CD4-positive, alpha-beta T cell treated with Interleukin-10 for 1 hour (primary cell): ENCODE measurements around the gene POPDC3.
"Not testable (repeated sequence)": the region's sequence is repeated elsewhere in the genome, so short reads cannot be mapped to it uniquely, and the experiment has no call there.

ENCODE experiments used
- DNase-seq: peaks from one replicate; pipeline ENCODE4 v3.0.0-alpha.2; 2020

POPDC3 gene

GRCh38 chr6:105194591-105194990, 14.8 kb upstream of the POPDC3 start:
- no peak for DNase-seq

GRCh38 chr6:105194106-105194505, 14.3 kb upstream of the POPDC3 start:
- no peak for DNase-seq

- DNase-seq = no peak
Observed at GRCh38 chr6:105193647-105194046, 13.8 kb upstream of the POPDC3 start.

GRCh38 chr6:105192707-105193465, 13.1 kb upstream of the POPDC3 start:
- DNase-seq = no peak

- no peak for DNase-seq
Observed at GRCh38 chr6:105191351-105191750, 11.5 kb upstream of the POPDC3 start.

- DNase-seq = no peak
Observed at GRCh38 chr6:105189026-105189820, 9.4 kb upstream of the POPDC3 start.

GRCh38 chr6:105188251-105188650, 8.4 kb upstream of the POPDC3 start:
- no peak for DNase-seq

- DNase-seq = no peak
Observed at GRCh38 chr6:105186576-105186975, 6.8 kb upstream of the POPDC3 start.

GRCh38 chr6:105184921-105185320, 5.1 kb upstream of the POPDC3 start:
- DNase-seq = no peak

- DNase-seq = no peak
Observed at GRCh38 chr6:105181981-105182515, 2.2 kb upstream of the POPDC3 start.

GRCh38 chr6:105178636-105179035, 1.2 kb downstream of the POPDC3 start:
- DNase-seq = no peak

GRCh38 chr6:105178110-105178509, 1.7 kb downstream of the POPDC3 start:
- DNase-seq = no peak

GRCh38 chr6:105177556-105177955, 2.3 kb downstream of the POPDC3 start:
- no peak for DNase-seq

- no peak for DNase-seq
Observed at GRCh38 chr6:105174512-105174911, 5.3 kb downstream of the POPDC3 start.

GRCh38 chr6:105172515-105172914, 7.3 kb downstream of the POPDC3 start:
- not testable (repeated sequence) for DNase-seq

GRCh38 chr6:105170059-105170458, 9.8 kb downstream of the POPDC3 start:
- DNase-seq = no peak

- no peak for DNase-seq
Observed at GRCh38 chr6:105167914-105168313, 11.9 kb downstream of the POPDC3 start.

- no peak for DNase-seq
Observed at GRCh38 chr6:105164418-105164817, 15.4 kb downstream of the POPDC3 start.

GRCh38 chr6:105163183-105163582, 16.6 kb downstream of the POPDC3 start:
- no peak for DNase-seq

- no peak for DNase-seq
Observed at GRCh38 chr6:105162377-105162776, 17.4 kb downstream of the POPDC3 start.

- DNase-seq = no peak
Observed at GRCh38 chr6:105161421-105161820, 18.4 kb downstream of the POPDC3 start.

GRCh38 chr6:105153676-105154075, 26.1 kb downstream of the POPDC3 start:
- DNase-seq = no peak

GRCh38 chr6:105152880-105153279, 26.9 kb downstream of the POPDC3 start:
- DNase-seq = no peak

- DNase-seq = no peak
Observed at GRCh38 chr6:105151644-105152043, 28.2 kb downstream of the POPDC3 start.
